Measurements from ENCODE around the gene XDH.

Gene XDH

DNA sequence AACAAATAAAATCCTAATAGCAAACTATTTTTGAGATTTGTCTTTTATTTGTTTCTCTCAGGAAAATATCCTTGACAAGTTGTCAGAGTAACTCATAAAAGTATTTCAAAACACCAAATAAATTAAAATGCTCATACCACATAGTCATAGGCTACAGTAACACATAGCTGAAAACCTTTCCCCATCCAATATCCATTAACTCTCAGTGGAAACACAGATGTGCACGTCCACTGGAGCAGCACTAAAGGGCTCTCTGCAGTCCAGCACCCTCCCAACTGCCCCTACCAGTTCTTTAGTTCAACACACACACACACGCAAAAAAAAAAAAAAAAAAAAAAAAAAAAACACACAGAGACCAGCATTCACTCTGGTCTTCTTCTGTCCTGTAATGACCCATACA, 879 bp upstream of the XDH start:
- Mint-ChIP-seq H3K27me3 (peaks cover 34% of the 10 kb centered on the region), H3K4me1 (peaks cover 13% of the 10 kb centered on the region), H3K4me3 (no peak overlapping the region), H3K27ac (no peak overlapping the region), H3K36me3 (no peaks in the 10 kb centered on the region), H3K9me3 (peaks cover 6% of the 10 kb centered on the region)
- DNase-seq = no peak
- CTCF ChIA-PET = no interaction called here

- CTCF ChIA-PET = no interaction called here
- peaks cover 3% of the 10 kb centered on the region for H3K9me3 Mint-ChIP-seq
- peaks cover 13% of the 10 kb centered on the region for H3K4me1 Mint-ChIP-seq
- no peak for DNase-seq
- no peak overlapping the region for H3K4me3 Mint-ChIP-seq
- H3K36me3 Mint-ChIP-seq = no peaks in the 10 kb centered on the region
- no peak overlapping the region for H3K27ac Mint-ChIP-seq
- H3K27me3 Mint-ChIP-seq = peaks cover 34% of the 10 kb centered on the region
These were observed 536 bp downstream of the XDH start for GRCh38 chr2:31413862-31414550.

- CTCF ChIA-PET = no interaction called here
- Mint-ChIP-seq H3K27me3 (peaks cover 34% of the 10 kb centered on the region), H3K4me3 (no peak overlapping the region), H3K27ac (no peak overlapping the region), H3K9me3 (no peaks in the 10 kb centered on the region), H3K36me3 (no peaks in the 10 kb centered on the region), H3K4me1 (peaks cover 13% of the 10 kb centered on the region)
- no peak for DNase-seq
These were observed 1.5 kb downstream of the XDH start for GRCh38 chr2:31413025-31413424.

DNA sequence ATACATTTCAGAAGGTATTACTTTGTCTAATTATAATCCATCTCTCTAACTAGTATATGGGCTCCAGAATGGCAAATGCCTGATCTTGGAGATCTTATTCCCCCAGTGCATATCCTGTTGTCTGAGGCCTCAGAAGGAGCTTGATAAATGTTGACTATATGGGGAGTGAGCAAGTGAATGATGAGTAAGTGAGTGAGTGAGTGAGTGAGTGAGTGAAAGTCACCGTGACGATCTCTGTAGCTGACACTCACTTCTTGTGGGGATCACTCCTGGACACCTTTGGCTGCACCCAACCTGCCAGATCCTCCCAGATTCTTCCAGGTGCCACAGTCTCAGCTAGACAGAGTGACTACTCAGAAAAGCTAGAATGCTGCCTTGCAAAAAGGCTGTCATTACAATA, 2.8 kb downstream of the XDH start:
- H3K27me3 Mint-ChIP-seq = peaks cover 33% of the 10 kb centered on the region
- H3K4me3 Mint-ChIP-seq = no peak overlapping the region
- no peak for DNase-seq
- no peaks in the 10 kb centered on the region for H3K36me3 Mint-ChIP-seq
- no peak overlapping the region for H3K27ac Mint-ChIP-seq
- CTCF ChIA-PET = no interaction called here
- H3K4me1 Mint-ChIP-seq = peaks cover 12% of the 10 kb centered on the region
- H3K9me3 Mint-ChIP-seq = no peaks in the 10 kb centered on the region

GRCh38 chr2:31406593-31407385, 7.8 kb downstream of the XDH start:
- Mint-ChIP-seq H3K27ac (no peak overlapping the region), H3K4me1 (no peaks in the 10 kb centered on the region)

DNA sequence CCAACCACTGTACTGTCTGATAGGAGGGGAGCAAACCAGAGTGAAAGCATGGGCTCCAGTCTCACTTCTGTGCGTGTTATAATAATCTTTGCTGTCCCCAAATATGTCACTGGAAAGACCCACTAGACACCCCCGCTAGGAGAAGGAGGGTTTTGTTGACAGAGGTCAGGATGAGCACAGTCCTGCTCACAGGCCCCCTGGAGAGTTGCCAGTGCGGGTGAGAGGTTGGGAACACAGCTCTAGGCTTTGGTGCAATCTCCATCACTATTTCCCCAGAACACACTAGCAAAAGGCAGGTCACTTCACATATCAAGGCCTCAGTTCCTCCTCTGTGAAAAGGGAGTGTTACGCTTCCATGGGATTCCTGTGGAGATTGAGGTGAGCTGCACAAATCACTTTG, 9.7 kb downstream of the XDH start:
- Mint-ChIP-seq H3K27ac (no peak overlapping the region), H3K36me3 (no peaks in the 10 kb centered on the region), H3K4me1 (no peaks in the 10 kb centered on the region), H3K4me3 (no peak overlapping the region), H3K9me3 (peaks cover 2% of the 10 kb centered on the region), H3K27me3 (peaks cover 4% of the 10 kb centered on the region)
- CTCF ChIA-PET = no interaction called here
- no peak for DNase-seq

More at GRCh38 chr2:31406593-31407385, 7.8 kb downstream of the XDH start:
- no peak overlapping the region for H3K4me3 Mint-ChIP-seq
- no peaks in the 10 kb centered on the region for H3K9me3 Mint-ChIP-seq
- H3K36me3 Mint-ChIP-seq = no peaks in the 10 kb centered on the region
- CTCF ChIA-PET = no interaction called here
- DNase-seq = no peak
- peaks cover 11% of the 10 kb centered on the region for H3K27me3 Mint-ChIP-seq

DNA sequence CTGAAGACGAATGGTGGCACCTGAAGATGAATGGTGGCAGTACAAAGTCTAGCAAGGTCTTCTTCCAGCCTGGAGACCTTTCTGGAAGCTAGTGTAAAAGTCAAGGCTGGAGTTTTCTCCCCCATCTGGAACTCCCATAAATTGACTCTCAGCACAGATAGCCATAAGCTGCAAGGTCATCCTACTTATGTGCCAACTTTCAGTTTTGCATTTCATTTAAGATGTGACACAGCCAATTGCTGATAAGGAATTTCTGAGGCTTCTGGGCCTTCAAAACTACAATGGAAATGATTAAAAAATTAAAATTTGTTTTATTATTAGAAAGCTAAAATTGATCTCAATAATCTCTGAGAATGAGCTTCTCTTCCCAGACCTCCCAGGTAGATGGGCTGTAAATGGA, 10.2 kb downstream of the XDH start:
- no peak overlapping the region for H3K27ac Mint-ChIP-seq
- no peak overlapping the region for H3K4me3 Mint-ChIP-seq
- no peaks in the 10 kb centered on the region for H3K4me1 Mint-ChIP-seq
- no peak for DNase-seq
- H3K36me3 Mint-ChIP-seq = no peaks in the 10 kb centered on the region
- CTCF ChIA-PET = no interaction called here
- H3K27me3 Mint-ChIP-seq = peaks cover 4% of the 10 kb centered on the region
- H3K9me3 Mint-ChIP-seq = peaks cover 2% of the 10 kb centered on the region

DNA sequence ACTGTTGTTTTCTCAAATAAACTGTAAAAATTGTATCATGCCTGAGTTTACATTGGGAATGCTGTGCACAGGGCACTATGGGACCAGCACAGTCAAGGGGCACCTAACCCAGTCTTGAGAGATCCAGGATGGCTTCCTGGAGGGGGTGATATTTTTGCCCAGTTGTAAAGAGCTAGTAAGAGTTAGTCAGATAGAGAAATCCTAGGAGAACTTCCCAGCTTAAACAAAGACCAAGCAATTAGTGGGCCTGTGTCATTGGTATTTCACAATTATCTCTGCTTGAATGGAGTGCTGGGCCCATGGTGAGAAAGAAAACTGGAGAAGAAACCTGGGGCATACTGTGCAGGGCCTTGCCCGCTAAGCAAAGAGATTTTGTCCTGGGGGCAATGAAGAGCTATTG, 12.2 kb downstream of the XDH start:
- DNase-seq = no peak
- H3K4me3 Mint-ChIP-seq = no peak overlapping the region
- H3K27ac Mint-ChIP-seq = no peak overlapping the region
- H3K4me1 Mint-ChIP-seq = peaks cover 8% of the 10 kb centered on the region
- CTCF ChIA-PET = no interaction called here
- peaks cover 6% of the 10 kb centered on the region for H3K9me3 Mint-ChIP-seq
- no peaks in the 10 kb centered on the region for H3K36me3 Mint-ChIP-seq
- peaks cover 4% of the 10 kb centered on the region for H3K27me3 Mint-ChIP-seq

- Mint-ChIP-seq H3K4me3 (no peak overlapping the region), H3K27ac (no peak overlapping the region), H3K27me3 (no peaks in the 10 kb centered on the region), H3K36me3 (no peaks in the 10 kb centered on the region), H3K9me3 (peaks cover 6% of the 10 kb centered on the region), H3K4me1 (peaks cover 12% of the 10 kb centered on the region)
- CTCF ChIA-PET = no interaction called here
- no peak for DNase-seq
These were observed 13.0 kb downstream of the XDH start for GRCh38 chr2:31401580-31401979.

DNA sequence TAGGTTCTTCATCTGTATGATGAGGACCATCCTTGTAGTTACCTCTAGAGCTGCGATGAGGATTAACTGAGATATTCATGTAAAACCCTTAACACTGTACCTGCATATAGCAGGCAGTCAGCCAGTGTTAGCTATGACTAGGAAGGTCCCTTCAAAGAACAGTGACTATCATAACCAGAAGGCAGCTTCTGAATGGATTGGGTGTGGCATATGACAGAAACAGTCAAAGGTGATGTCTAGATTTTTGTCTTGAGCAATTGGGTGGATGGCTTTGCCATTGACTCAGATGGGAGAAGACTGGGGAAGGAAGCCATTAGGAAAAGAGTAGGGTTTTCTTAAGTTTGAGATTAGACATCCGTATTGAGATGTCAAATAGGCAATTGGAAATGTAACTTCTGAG, 15.7 kb downstream of the XDH start:
- CTCF ChIA-PET = no interaction called here
- peaks cover 13% of the 10 kb centered on the region for H3K27me3 Mint-ChIP-seq
- H3K27ac Mint-ChIP-seq = no peak overlapping the region
- H3K36me3 Mint-ChIP-seq = no peaks in the 10 kb centered on the region
- H3K4me1 Mint-ChIP-seq = peaks cover 19% of the 10 kb centered on the region
- no peak for DNase-seq
- H3K9me3 Mint-ChIP-seq = peaks cover 6% of the 10 kb centered on the region
- H3K4me3 Mint-ChIP-seq = no peak overlapping the region

- Mint-ChIP-seq H3K27ac (no peak overlapping the region), H3K4me1 (peaks cover 19% of the 10 kb centered on the region), H3K4me3 (no peak overlapping the region), H3K27me3 (peaks cover 13% of the 10 kb centered on the region), H3K9me3 (peaks cover 6% of the 10 kb centered on the region), H3K36me3 (no peaks in the 10 kb centered on the region)
- DNase-seq = no peak
- CTCF ChIA-PET = no interaction called here
These were observed 17.4 kb downstream of the XDH start for GRCh38 chr2:31397094-31397493.

GRCh38 chr2:31390324-31390723, 24.2 kb downstream of the XDH start:
- Mint-ChIP-seq H3K9me3 (no peaks in the 10 kb centered on the region), H3K36me3 (no peaks in the 10 kb centered on the region), H3K27ac (no peak overlapping the region), H3K27me3 (peaks cover 21% of the 10 kb centered on the region), H3K4me1 (peaks cover 9% of the 10 kb centered on the region), H3K4me3 (no peak overlapping the region)
- CTCF ChIA-PET = no interaction called here
- no peak for DNase-seq

DNA sequence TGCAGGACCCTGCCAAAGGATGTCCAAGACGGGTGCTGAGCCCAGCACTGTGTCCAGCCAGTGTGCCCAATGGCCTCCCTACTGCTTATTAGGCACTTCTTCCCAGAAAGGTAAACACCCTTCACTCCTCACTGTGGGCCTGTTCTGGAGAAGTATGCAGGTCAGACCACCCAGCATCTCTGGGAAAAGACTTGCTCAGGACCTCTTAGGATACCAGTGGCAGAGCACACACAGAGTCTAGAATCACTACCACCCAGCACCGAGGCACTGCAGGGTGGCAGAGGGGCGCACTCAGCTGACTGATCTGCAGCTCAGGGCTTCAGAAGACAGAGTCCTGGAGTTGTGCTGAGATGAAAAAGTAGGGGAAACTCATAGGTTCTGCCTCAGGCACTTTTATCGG, 25.8 kb downstream of the XDH start:
- Mint-ChIP-seq H3K27ac (no peak overlapping the region), H3K4me1 (peaks cover 14% of the 10 kb centered on the region), H3K9me3 (no peaks in the 10 kb centered on the region), H3K27me3 (peaks cover 17% of the 10 kb centered on the region), H3K4me3 (no peak overlapping the region), H3K36me3 (no peaks in the 10 kb centered on the region)
- CTCF ChIA-PET = no interaction called here
- no peak for DNase-seq

GRCh38 chr2:31387850-31388249, 26.7 kb downstream of the XDH start:
- Mint-ChIP-seq H3K9me3 (no peaks in the 10 kb centered on the region), H3K4me1 (peaks cover 23% of the 10 kb centered on the region), H3K27ac (no peak overlapping the region), H3K27me3 (peaks cover 17% of the 10 kb centered on the region), H3K36me3 (no peaks in the 10 kb centered on the region), H3K4me3 (no peak overlapping the region)
- CTCF ChIA-PET = no interaction called here
- no peak for DNase-seq

DNA sequence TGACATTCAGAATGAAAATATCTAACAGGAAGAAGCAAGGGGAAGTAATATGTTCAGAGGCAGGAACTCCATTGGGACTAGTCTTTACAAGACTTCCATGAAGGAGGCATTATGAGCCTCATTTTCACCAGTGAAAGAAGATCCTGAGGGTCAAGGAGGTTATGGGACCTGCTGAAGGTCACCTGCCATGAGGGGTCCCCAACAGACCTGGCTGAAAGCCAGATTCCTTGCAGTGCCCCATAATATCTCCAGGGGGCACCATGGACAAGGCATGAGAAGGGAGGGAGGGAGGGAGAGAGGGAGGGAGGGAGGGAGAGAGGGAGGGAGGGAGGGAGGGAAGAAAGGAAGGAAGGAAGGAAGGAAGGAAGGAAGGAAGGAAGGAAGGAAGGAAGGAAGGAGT, 27.9 kb downstream of the XDH start:
- Mint-ChIP-seq H3K27me3 (peaks cover 17% of the 10 kb centered on the region), H3K36me3 (no peaks in the 10 kb centered on the region), H3K9me3 (no peaks in the 10 kb centered on the region), H3K4me3 (no peak overlapping the region), H3K4me1 (peaks cover 35% of the 10 kb centered on the region), H3K27ac (no peak overlapping the region)
- CTCF ChIA-PET = interaction anchor here (1.3 kb wide), 1 partner anchor 136 kb away, joined by 3 read pairs; no protein-coding TSS in a partner anchor
- DNase-seq = no peak
